Breast epithelium (tissue), 3 donors: ENCODE measurements around the gene ABLIM2.

Experiments
- POLR2A ChIP-seq: fragments of 450-650 bp; IDR thresholded peaks from one replicate; pipeline ENCODE4 v1.6.1; 2016; ENCODE audit warnings: antibody characterized with exemption, mild to moderate bottlenecking, moderate library complexity
- POLR2AphosphoS5 ChIP-seq, 3 donors: sonication (generic); formaldehyde crosslinking; IDR thresholded peaks; one replicate each; pipeline ENCODE4 v1.6.1; 2017; ENCODE audit warnings: antibody characterized with exemption in 3 of 3
- TF ChIP-seq, protein P1 (sequence below), 3 donors: fragments of 450-650 bp; IDR thresholded peaks; one replicate each; pipeline ENCODE4 v1.5.1; 2016 to 2017; ENCODE audit warnings: antibody characterized with exemption in 3 of 3, mild to moderate bottlenecking in 3 of 3, moderate library complexity in 3 of 3

DNA sequence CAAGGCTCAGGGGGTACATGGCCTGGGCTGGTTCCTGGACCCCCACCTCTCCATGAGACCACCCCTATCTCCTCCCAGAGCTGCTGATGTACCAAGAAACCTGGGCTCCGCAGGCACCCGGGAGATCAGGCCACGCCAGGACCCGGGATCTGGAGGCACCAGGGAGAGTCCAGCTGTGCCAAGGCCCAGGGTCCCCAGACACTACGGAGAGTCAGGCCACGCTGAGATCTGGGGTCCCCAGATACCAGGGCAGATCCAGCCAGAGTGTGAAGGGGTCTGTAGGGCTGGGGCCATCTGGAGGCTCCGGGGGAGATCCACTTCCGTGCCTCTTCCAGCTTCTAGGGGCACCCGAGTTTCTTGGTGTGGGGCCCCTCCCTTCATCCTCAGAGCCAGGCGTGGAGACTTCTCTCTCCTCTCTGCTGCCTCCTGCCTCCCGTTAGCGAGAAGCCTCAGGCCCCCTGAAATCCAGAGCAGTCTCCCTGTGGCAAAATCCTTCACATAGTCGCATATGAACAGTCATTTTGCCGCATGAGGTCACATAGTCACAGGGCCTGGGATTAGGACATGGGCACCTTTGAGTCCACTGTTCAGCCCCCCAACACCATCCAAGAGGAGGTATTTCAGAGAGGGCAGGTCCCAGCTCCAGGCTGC is 9.7 kb downstream of the ABLIM2 start:
- TF ChIP-seq POLR2A (no peak), POLR2AphosphoS5 (IDR thresholded peaks at IDR 0.05) (no peak)
- TF ChIP-seq, protein P1, sequence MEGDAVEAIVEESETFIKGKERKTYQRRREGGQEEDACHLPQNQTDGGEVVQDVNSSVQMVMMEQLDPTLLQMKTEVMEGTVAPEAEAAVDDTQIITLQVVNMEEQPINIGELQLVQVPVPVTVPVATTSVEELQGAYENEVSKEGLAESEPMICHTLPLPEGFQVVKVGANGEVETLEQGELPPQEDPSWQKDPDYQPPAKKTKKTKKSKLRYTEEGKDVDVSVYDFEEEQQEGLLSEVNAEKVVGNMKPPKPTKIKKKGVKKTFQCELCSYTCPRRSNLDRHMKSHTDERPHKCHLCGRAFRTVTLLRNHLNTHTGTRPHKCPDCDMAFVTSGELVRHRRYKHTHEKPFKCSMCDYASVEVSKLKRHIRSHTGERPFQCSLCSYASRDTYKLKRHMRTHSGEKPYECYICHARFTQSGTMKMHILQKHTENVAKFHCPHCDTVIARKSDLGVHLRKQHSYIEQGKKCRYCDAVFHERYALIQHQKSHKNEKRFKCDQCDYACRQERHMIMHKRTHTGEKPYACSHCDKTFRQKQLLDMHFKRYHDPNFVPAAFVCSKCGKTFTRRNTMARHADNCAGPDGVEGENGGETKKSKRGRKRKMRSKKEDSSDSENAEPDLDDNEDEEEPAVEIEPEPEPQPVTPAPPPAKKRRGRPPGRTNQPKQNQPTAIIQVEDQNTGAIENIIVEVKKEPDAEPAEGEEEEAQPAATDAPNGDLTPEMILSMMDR (IDR thresholded peaks at IDR 0.05): no peak
